ENCODE data around the gene ASB2. TPM values are rescaled to one million over a fixed set of nuclear protein-coding genes. Genes with fewer than 3 reads are reported as not detected.

Gene ASB2
- total and polyA plus RNA-seq, 2 donors, result 2.6 to 3.7 TPM

DNA sequence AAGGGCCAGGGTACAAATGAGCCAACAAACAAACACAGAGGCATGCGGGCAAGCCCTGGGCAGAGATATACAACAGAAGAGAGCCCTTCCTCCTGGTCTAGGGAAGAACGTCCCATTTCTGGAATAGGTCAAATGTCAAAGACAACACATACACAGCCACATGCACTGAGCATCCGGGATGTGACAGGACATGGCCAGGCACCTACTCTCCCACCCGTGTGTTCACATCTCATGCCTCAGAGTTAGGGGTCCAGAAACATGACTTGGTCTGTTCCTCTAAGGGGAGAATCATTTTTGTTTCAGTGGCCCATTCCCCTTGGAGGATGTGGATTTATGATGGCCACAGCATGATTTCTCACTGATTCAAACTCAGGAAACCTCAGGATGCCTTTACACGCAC, 801 bp upstream of the ASB2 start:
- peaks cover 0 to 37% of the 10 kb centered on the region in 2 donors for H3K27me3 ChIP-seq (ENCODE audit: control insufficient read depth in 2 of 2, insufficient read depth in 1 of 2, low read length in 1 of 2)
- no peak overlapping the region for H3K4me3 ChIP-seq (ENCODE audit: low read length in 2 of 2)
- H3K9me3 ChIP-seq (ENCODE audit: control insufficient read depth in 2 of 2, insufficient read depth in 1 of 2, low read length in 1 of 2), result peaks cover 3 to 12% of the 10 kb centered on the region in 2 donors
- DNase-seq (ENCODE audit: low read depth in 6 of 9, low spot score in 9 of 9), result no peak
- H3K27ac ChIP-seq (ENCODE audit: low read depth in 1 of 2, low read length in 1 of 2), result no peak overlapping the region
- H3K36me3 ChIP-seq (ENCODE audit: control insufficient read depth in 2 of 2, insufficient read depth in 2 of 2, low read length in 1 of 2), result no peaks in the 10 kb centered on the region
- 96% methylated on average over 5 of the region's 5 CpGs for WGBS
- H3K4me1 ChIP-seq (ENCODE audit: control insufficient read depth in 2 of 2, insufficient read depth in 2 of 2, low read length in 2 of 2), result peaks cover 5 to 8% of the 10 kb centered on the region in 2 donors

DNA sequence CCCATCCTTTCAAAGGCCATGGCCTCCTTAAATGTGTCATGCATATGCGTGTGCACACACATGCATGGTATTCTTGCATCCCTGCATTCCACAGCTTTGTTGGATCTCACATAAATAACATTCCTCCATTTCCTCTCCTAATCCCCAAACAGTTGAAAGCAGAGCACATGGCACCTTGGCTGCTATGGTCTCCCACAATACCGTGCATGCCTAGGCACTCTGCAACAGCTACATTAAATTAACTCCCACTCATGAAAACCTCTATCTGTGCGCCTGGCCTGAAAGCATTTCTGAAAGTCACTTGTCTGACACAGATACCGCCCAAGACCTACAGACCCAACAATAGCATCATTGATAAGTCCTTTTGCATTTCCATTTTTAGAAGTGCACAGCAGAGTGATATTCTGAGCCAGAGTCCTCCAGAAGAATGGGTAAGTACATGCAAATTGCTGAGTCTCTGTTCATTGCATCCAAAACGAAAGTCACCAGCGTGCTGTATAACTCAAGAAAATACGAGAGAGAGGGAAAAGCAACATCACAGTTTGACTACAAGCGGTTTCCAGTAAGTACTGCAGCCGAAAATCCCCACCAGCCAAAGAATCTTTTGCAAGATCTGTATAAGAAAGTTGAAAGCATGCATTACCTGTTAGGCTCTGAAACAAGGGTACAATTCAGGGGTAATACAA, 436 bp downstream of the ASB2 start:
- H3K9me3 ChIP-seq (ENCODE audit: control insufficient read depth in 2 of 2, insufficient read depth in 1 of 2, low read length in 1 of 2), result peaks cover 3 to 12% of the 10 kb centered on the region in 2 donors
- peaks cover 5 to 14% of the 10 kb centered on the region in 2 donors for H3K4me1 ChIP-seq (ENCODE audit: control insufficient read depth in 2 of 2, insufficient read depth in 2 of 2, low read length in 2 of 2)
- H3K36me3 ChIP-seq (ENCODE audit: control insufficient read depth in 2 of 2, insufficient read depth in 2 of 2, low read length in 1 of 2), result no peaks in the 10 kb centered on the region
- H3K27me3 ChIP-seq (ENCODE audit: control insufficient read depth in 2 of 2, insufficient read depth in 1 of 2, low read length in 1 of 2), result peaks cover 0 to 32% of the 10 kb centered on the region in 2 donors
- no peak overlapping the region for H3K27ac ChIP-seq (ENCODE audit: low read depth in 1 of 2, low read length in 1 of 2)
- no peak for DNase-seq (ENCODE audit: low read depth in 6 of 9, low spot score in 9 of 9)
- WGBS, result 79% methylated on average over 9 of the region's 9 CpGs
- no peak overlapping the region for H3K4me3 ChIP-seq (ENCODE audit: low read length in 2 of 2)

DNA sequence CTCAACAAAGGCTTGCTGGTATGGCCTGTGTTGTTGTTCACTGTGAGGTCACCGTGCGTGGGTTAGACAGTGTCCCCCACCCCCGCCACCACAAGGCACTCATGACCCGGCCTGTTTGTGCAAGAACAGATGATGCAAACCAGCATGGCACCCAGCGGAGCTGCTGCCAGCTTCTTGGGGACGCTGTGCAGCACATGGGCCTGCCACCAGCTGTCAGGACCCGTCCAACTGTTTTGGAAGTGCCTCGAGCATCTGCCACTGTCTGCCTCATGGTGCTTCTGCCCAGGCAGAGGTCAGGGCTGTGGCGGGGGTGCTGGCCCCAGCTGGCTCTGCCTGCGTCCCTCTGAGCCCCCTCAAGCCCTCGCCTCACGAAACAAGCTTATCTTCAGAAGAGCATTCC, 1.5 kb downstream of the ASB2 start:
- no peak overlapping the region for H3K27ac ChIP-seq (ENCODE audit: low read depth in 1 of 2, low read length in 1 of 2)
- no peaks in the 10 kb centered on the region for H3K36me3 ChIP-seq (ENCODE audit: control insufficient read depth in 2 of 2, insufficient read depth in 2 of 2, low read length in 1 of 2)
- peaks cover 0 to 36% of the 10 kb centered on the region in 2 donors for H3K27me3 ChIP-seq (ENCODE audit: control insufficient read depth in 2 of 2, insufficient read depth in 1 of 2, low read length in 1 of 2)
- H3K4me3 ChIP-seq (ENCODE audit: low read length in 2 of 2), result no peak overlapping the region
- no peak for DNase-seq (ENCODE audit: low read depth in 6 of 9, low spot score in 9 of 9)
- peaks cover 5 to 18% of the 10 kb centered on the region in 2 donors for H3K4me1 ChIP-seq (ENCODE audit: control insufficient read depth in 2 of 2, insufficient read depth in 2 of 2, low read length in 2 of 2)
- H3K9me3 ChIP-seq (ENCODE audit: control insufficient read depth in 2 of 2, insufficient read depth in 1 of 2, low read length in 1 of 2), result peaks cover 3 to 12% of the 10 kb centered on the region in 2 donors
- WGBS, result 95% methylated on average over 12 of the region's 12 CpGs

DNA sequence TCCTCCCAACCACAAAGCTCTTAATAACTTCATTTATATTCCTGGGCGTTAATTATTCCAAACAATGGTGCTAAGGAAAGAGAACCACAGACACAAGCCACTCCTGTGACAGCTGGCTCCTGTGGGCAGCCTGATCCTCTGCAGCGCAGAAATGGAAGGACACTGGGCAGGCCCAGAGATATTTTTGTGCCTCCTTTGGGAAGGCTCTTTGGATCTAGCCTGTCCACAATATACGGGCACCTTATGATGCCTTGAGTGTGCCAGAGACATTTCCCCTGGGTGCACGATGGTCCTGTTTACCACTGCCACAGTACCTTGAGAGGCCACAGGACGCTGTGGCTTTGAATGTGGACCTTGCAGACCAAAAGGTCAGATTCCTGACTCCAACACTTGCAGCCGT, 2.1 kb downstream of the ASB2 start:
- H3K4me3 ChIP-seq (ENCODE audit: low read length in 2 of 2), result no peak overlapping the region

DNA sequence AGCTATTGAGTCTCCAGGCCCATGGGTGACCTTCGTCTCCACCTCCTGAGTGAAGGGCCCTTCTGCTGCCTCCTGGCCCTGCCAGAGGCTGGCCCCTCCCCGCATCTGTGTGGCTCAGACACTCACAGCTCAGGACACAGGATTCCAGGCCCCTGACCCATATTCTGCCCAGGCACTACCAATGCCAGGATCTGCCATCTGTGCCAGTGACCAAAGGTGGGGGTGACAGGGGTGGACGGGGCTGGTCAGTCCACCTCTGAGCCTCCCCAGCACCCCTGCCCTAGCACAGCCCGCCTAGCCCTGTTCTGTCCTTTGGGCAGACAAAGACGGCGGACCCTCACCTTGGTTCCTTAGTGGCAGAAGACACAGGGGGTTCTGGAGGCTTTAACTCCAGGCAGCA, 2.8 kb downstream of the ASB2 start:
- Histone ChIP-seq H3K9me3 (ENCODE audit: control insufficient read depth in 2 of 2, insufficient read depth in 1 of 2, low read length in 1 of 2) (peaks cover 3 to 12% of the 10 kb centered on the region in 2 donors), H3K27ac (ENCODE audit: low read depth in 1 of 2, low read length in 1 of 2) (no peak overlapping the region), H3K36me3 (ENCODE audit: control insufficient read depth in 2 of 2, insufficient read depth in 2 of 2, low read length in 1 of 2) (no peaks in the 10 kb centered on the region), H3K4me3 (ENCODE audit: low read length in 2 of 2) (no peak overlapping the region), H3K27me3 (ENCODE audit: control insufficient read depth in 2 of 2, insufficient read depth in 1 of 2, low read length in 1 of 2) (peaks cover 0 to 42% of the 10 kb centered on the region in 2 donors), H3K4me1 (ENCODE audit: control insufficient read depth in 2 of 2, insufficient read depth in 2 of 2, low read length in 2 of 2) (peaks cover 1 to 15% of the 10 kb centered on the region in 2 donors)
- 80% methylated on average over 6 of the region's 6 CpGs for WGBS
- DNase-seq (ENCODE audit: low read depth in 6 of 9, low spot score in 9 of 9), result no peak

More for the DNA sequence above, 2.1 kb downstream of the ASB2 start:
- H3K27me3 ChIP-seq (ENCODE audit: control insufficient read depth in 2 of 2, insufficient read depth in 1 of 2, low read length in 1 of 2), result peaks cover 0 to 39% of the 10 kb centered on the region in 2 donors
- H3K9me3 ChIP-seq (ENCODE audit: control insufficient read depth in 2 of 2, insufficient read depth in 1 of 2, low read length in 1 of 2), result peaks cover 3 to 12% of the 10 kb centered on the region in 2 donors
- WGBS, result 96% methylated on average over 6 of the region's 6 CpGs
- H3K4me1 ChIP-seq (ENCODE audit: control insufficient read depth in 2 of 2, insufficient read depth in 2 of 2, low read length in 2 of 2), result peaks cover 5 to 18% of the 10 kb centered on the region in 2 donors
- no peaks in the 10 kb centered on the region for H3K36me3 ChIP-seq (ENCODE audit: control insufficient read depth in 2 of 2, insufficient read depth in 2 of 2, low read length in 1 of 2)
- H3K27ac ChIP-seq (ENCODE audit: low read depth in 1 of 2, low read length in 1 of 2), result no peak overlapping the region
- no peak for DNase-seq (ENCODE audit: low read depth in 6 of 9, low spot score in 9 of 9)

DNA sequence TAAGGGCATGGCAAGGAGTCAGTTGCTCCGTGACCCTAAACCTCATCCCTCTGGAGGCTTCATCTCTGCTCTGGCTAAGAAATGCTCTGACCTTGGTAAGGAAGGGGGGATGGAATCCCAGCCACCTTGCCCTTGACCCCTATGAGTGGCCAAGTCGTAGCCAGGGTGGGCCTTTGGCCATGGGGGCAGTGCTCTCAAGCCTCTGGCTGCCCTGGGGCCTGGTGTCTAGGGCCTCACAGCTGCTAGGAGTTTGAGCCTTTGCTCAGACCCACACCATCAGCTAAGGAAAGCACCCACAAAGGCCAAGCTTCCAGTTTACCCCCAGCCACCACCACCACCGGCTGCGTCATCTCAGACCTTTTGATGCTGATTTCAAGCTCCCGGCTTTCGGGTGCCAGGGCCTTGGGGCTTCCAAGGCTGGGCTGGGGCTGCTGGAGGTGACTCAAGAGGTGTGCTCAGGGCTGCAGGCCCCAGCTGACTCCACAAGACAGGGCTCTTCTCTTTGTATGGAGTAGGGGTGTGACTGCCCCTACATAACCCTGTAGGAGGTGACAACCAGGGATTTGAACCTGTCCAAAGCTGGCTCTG, 3.7 kb downstream of the ASB2 start:
- peaks cover 0 to 44% of the 10 kb centered on the region in 2 donors for H3K27me3 ChIP-seq (ENCODE audit: control insufficient read depth in 2 of 2, insufficient read depth in 1 of 2, low read length in 1 of 2)
- peaks cover 2 to 5% of the 10 kb centered on the region in 2 donors for H3K9me3 ChIP-seq (ENCODE audit: control insufficient read depth in 2 of 2, insufficient read depth in 1 of 2, low read length in 1 of 2)
- H3K4me3 ChIP-seq (ENCODE audit: low read length in 2 of 2), result no peak overlapping the region
- H3K36me3 ChIP-seq (ENCODE audit: control insufficient read depth in 2 of 2, insufficient read depth in 2 of 2, low read length in 1 of 2), result no peaks in the 10 kb centered on the region
- no peak overlapping the region for H3K27ac ChIP-seq (ENCODE audit: low read depth in 1 of 2, low read length in 1 of 2)
- DNase-seq (ENCODE audit: low read depth in 6 of 9, low spot score in 9 of 9), result no peak
- 95% methylated on average over 6 of the region's 6 CpGs for WGBS
- peaks cover 0 to 12% of the 10 kb centered on the region in 2 donors for H3K4me1 ChIP-seq (ENCODE audit: control insufficient read depth in 2 of 2, insufficient read depth in 2 of 2, low read length in 2 of 2)

DNA sequence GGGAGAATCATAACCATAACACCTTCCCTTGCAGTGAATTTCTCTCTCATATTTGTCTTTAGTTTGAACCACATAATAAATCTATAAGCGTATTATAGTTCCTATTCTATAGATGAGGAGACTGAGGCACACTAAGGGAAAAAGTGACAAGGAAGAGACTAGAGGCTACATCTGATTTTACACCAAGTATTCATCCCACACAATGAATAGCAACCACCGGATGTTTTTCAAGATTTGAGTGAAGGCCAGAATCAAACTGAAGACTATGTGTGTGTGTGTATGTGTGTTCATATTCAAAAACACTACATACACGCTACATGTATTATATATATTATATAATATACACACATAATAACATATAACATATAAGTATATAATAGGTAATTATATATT, 4.7 kb downstream of the ASB2 start:
- 97% methylated on average over 3 of the region's 3 CpGs for WGBS
- Histone ChIP-seq H3K4me1 (ENCODE audit: control insufficient read depth in 2 of 2, insufficient read depth in 2 of 2, low read length in 2 of 2) (peaks cover 0 to 12% of the 10 kb centered on the region in 2 donors), H3K27ac (ENCODE audit: low read depth in 1 of 2, low read length in 1 of 2) (no peak overlapping the region)

DNA sequence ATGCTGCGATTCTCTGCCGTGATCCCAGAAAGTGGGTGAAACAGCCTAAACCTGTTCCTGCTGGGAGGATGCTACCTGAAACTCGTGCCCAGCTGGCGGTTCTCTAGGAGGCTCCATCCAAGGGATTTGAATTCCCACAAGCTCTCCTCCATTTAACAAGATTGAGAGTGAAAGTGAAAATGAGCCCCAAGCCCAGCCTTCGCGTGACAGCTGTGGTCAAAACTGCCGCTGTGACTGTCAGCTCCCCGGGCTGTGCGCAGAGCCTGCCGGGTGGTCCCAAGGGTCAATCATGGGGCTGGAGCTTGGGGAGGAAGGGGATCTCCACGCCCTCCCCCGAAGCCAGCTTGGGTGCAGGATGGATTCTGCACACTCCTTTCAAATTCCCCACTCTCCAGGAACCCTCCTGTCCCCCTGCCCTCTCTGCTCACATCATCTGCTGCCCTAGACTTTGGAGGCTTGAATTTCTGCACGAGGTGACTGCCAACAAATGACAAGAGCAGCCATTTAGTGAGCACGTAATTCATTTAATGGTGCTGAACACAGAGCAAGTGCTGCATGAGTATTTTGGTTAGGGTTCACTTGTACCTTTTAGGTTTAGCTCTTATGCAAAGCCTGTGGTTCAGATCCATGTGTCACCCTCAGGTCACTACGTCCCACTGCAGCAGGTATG, 5.3 kb downstream of the ASB2 start:
- WGBS, result 18% methylated on average over 15 of the region's 15 CpGs
- peak in 1 of 9 donors; percentile 27 for DNase-seq (ENCODE audit: low read depth in 6 of 9, low spot score in 9 of 9)
- peaks cover 0 to 12% of the 10 kb centered on the region in 2 donors for H3K4me1 ChIP-seq (ENCODE audit: control insufficient read depth in 2 of 2, insufficient read depth in 2 of 2, low read length in 2 of 2)

More for the DNA sequence above, 4.7 kb downstream of the ASB2 start:
- no peak overlapping the region for H3K4me3 ChIP-seq (ENCODE audit: low read length in 2 of 2)
- no peaks in the 10 kb centered on the region for H3K36me3 ChIP-seq (ENCODE audit: control insufficient read depth in 2 of 2, insufficient read depth in 2 of 2, low read length in 1 of 2)
- peaks cover 0 to 39% of the 10 kb centered on the region in 2 donors for H3K27me3 ChIP-seq (ENCODE audit: control insufficient read depth in 2 of 2, insufficient read depth in 1 of 2, low read length in 1 of 2)
- no peaks in the 10 kb centered on the region for H3K9me3 ChIP-seq (ENCODE audit: control insufficient read depth in 2 of 2, insufficient read depth in 1 of 2, low read length in 1 of 2)
- no peak for DNase-seq (ENCODE audit: low read depth in 6 of 9, low spot score in 9 of 9)

DNA sequence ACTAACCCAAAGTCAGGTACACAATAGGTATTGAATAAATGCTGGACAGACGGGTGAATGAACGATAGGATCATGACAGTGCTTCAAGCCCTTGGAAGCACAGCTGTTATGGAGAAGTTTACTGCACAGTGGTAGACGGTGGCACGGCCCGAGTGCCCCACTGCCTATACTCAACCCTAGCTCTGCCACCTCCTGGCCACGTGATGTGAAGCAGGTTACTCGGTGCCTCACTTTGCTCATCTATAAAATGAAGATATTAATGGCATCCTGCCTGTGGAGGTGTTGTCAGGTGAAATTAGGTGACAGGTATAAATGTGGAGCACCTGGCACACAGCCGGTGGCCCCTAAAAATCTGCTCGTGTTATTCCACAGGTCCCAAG, 5.8 kb downstream of the ASB2 start:
- Histone ChIP-seq H3K36me3 (ENCODE audit: control insufficient read depth in 2 of 2, insufficient read depth in 2 of 2, low read length in 1 of 2) (no peaks in the 10 kb centered on the region), H3K4me3 (ENCODE audit: low read length in 2 of 2) (peak overlapping the region in 1 of 2 donors; percentile 26), H3K27me3 (ENCODE audit: control insufficient read depth in 2 of 2, insufficient read depth in 1 of 2, low read length in 1 of 2) (peaks cover 0 to 39% of the 10 kb centered on the region in 2 donors), H3K4me1 (ENCODE audit: control insufficient read depth in 2 of 2, insufficient read depth in 2 of 2, low read length in 2 of 2) (peaks cover 0 to 12% of the 10 kb centered on the region in 2 donors), H3K27ac (ENCODE audit: low read depth in 1 of 2, low read length in 1 of 2) (no peak overlapping the region), H3K9me3 (ENCODE audit: control insufficient read depth in 2 of 2, insufficient read depth in 1 of 2, low read length in 1 of 2) (no peaks in the 10 kb centered on the region)
- 26% methylated on average over 9 of the region's 9 CpGs for WGBS
- peak in 1 of 9 donors; percentile 30 for DNase-seq (ENCODE audit: low read depth in 6 of 9, low spot score in 9 of 9)

More for the DNA sequence above, 5.3 kb downstream of the ASB2 start:
- H3K9me3 ChIP-seq (ENCODE audit: control insufficient read depth in 2 of 2, insufficient read depth in 1 of 2, low read length in 1 of 2), result no peaks in the 10 kb centered on the region
- H3K27ac ChIP-seq (ENCODE audit: low read depth in 1 of 2, low read length in 1 of 2), result no peak overlapping the region
- no peaks in the 10 kb centered on the region for H3K36me3 ChIP-seq (ENCODE audit: control insufficient read depth in 2 of 2, insufficient read depth in 2 of 2, low read length in 1 of 2)
- peak overlapping the region in 1 of 2 donors; percentile 26 for H3K4me3 ChIP-seq (ENCODE audit: low read length in 2 of 2)
- H3K27me3 ChIP-seq (ENCODE audit: control insufficient read depth in 2 of 2, insufficient read depth in 1 of 2, low read length in 1 of 2), result peaks cover 0 to 39% of the 10 kb centered on the region in 2 donors

All from thymus (tissue), 11 donors.